ENCODE measurements around the gene PPP1R12C. TPM values are rescaled to one million over a fixed set of nuclear protein-coding genes. Genes with fewer than 3 reads are reported as not detected.
A peak's percentile ranks its signal among the peaks of the same experiment; 100 is the strongest.

The PPP1R12C gene
- total RNA-seq, 1 donor from 2014 or later, result 228 TPM

- Histone ChIP-seq H3K27ac (replicated peaks) (peak overlapping the region; percentile 64), H3K27me3 (ENCODE audit: low read depth) (peaks cover 42% of the 10 kb centered on the region), H3K4me1 (peaks cover 42% of the 10 kb centered on the region), H3K36me3 (peaks cover 22% of the 10 kb centered on the region), H3K4me3 (peak overlapping the region; percentile 70), H3K9me3 (replicated peaks) (no peaks in the 10 kb centered on the region)
- TF ChIP-seq CTCF (IDR thresholded peaks at IDR 0.05; ENCODE audit: borderline replicate concordance), result no peak
- intact Hi-C loops (cut with micrococcal nuclease), result no loop called here
- DNase-seq, result no peak
These were observed 29.9 kb downstream of the PPP1R12C start for GRCh38 chr19:55087542-55087901.

- Histone ChIP-seq H3K9me3 (replicated peaks) (no peaks in the 10 kb centered on the region), H3K4me1 (peaks cover 46% of the 10 kb centered on the region), H3K27ac (replicated peaks) (peak overlapping the region; percentile 64), H3K36me3 (peaks cover 17% of the 10 kb centered on the region), H3K4me3 (peak overlapping the region; percentile 70), H3K27me3 (ENCODE audit: low read depth) (peaks cover 48% of the 10 kb centered on the region)
- peak; percentile 96 for DNase-seq
- TF ChIP-seq CTCF (IDR thresholded peaks at IDR 0.05; ENCODE audit: borderline replicate concordance), result no peak
- intact Hi-C loops (cut with micrococcal nuclease), result no loop called here
These were observed 30.5 kb downstream of the PPP1R12C start for GRCh38 chr19:55086730-55087541.

GRCh38 chr19:55085923-55086715, 31.3 kb downstream of the PPP1R12C start:
- H3K4me3 ChIP-seq, result peak overlapping the region; percentile 70
- peaks cover 47% of the 10 kb centered on the region for H3K4me1 ChIP-seq
- H3K9me3 ChIP-seq (replicated peaks), result no peaks in the 10 kb centered on the region
- DNase-seq, result no peak
- H3K36me3 ChIP-seq, result peaks cover 8% of the 10 kb centered on the region
- peaks cover 56% of the 10 kb centered on the region for H3K27me3 ChIP-seq (ENCODE audit: low read depth)
- peak overlapping the region; percentile 64 for H3K27ac ChIP-seq (replicated peaks)
- intact Hi-C loops (cut with micrococcal nuclease), result no loop called here
- no peak for TF ChIP-seq CTCF (IDR thresholded peaks at IDR 0.05; ENCODE audit: borderline replicate concordance)

- no peaks in the 10 kb centered on the region for H3K9me3 ChIP-seq (replicated peaks)
- peaks cover 73% of the 10 kb centered on the region for H3K27me3 ChIP-seq (ENCODE audit: low read depth)
- no peak overlapping the region for H3K4me3 ChIP-seq
- TF ChIP-seq CTCF (IDR thresholded peaks at IDR 0.05; ENCODE audit: borderline replicate concordance), result no peak
- DNase-seq, result no peak
- intact Hi-C loops (cut with micrococcal nuclease), result no loop called here
- no peaks in the 10 kb centered on the region for H3K36me3 ChIP-seq
- peaks cover 61% of the 10 kb centered on the region for H3K4me1 ChIP-seq
- H3K27ac ChIP-seq (replicated peaks), result no peak overlapping the region
These were observed 33.0 kb downstream of the PPP1R12C start for GRCh38 chr19:55084416-55084815.

- intact Hi-C loops (cut with micrococcal nuclease), result no loop called here
- no peak overlapping the region for H3K27ac ChIP-seq (replicated peaks)
- no peak for TF ChIP-seq CTCF (IDR thresholded peaks at IDR 0.05; ENCODE audit: borderline replicate concordance)
- H3K9me3 ChIP-seq (replicated peaks), result no peaks in the 10 kb centered on the region
- no peak for DNase-seq
- H3K4me1 ChIP-seq, result peaks cover 53% of the 10 kb centered on the region
- H3K27me3 ChIP-seq (ENCODE audit: low read depth), result peaks cover 80% of the 10 kb centered on the region
- no peaks in the 10 kb centered on the region for H3K36me3 ChIP-seq
- no peak overlapping the region for H3K4me3 ChIP-seq
These were observed 34.2 kb downstream of the PPP1R12C start for GRCh38 chr19:55083004-55083850.

Measured in left ventricle myocardium inferior (tissue), 1 donor.